A549 treated with DMSO at 1 μM for 4 hours (cell line): ENCODE data around the gene GRAMD4. TPM values are rescaled to one million over a fixed set of nuclear protein-coding genes. Genes with fewer than 3 reads are reported as not detected.

Experiments
- total RNA-seq: library from RNA; stranded (reverse); fragments of 200-300 nt; extraction: Qiagen RNA extraction; gene quantifications from 5 replicates; pipeline ENCODE4 v1.2.3, GENCODE V29; 2022; ENCODE audit warnings: low read depth

The GRAMD4 gene, protein sequence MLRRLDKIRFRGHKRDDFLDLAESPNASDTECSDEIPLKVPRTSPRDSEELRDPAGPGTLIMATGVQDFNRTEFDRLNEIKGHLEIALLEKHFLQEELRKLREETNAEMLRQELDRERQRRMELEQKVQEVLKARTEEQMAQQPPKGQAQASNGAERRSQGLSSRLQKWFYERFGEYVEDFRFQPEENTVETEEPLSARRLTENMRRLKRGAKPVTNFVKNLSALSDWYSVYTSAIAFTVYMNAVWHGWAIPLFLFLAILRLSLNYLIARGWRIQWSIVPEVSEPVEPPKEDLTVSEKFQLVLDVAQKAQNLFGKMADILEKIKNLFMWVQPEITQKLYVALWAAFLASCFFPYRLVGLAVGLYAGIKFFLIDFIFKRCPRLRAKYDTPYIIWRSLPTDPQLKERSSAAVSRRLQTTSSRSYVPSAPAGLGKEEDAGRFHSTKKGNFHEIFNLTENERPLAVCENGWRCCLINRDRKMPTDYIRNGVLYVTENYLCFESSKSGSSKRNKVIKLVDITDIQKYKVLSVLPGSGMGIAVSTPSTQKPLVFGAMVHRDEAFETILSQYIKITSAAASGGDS
- total RNA-seq: 7.0 to 12.7 TPM (median 12.5 TPM) in 5 replicates

GRCh38 chr22:46619830-46620501 is at the start of gene GRAMD4:
GRAMD4 (plus strand) TSS chr22:46620386; CDS start chr22:46626800, 6,414 bp downstream.

Other genes with a start within 250 kb of the GRAMD4 start
- gene CELSR1, start 82.8 kb upstream of the GRAMD4 start, total RNA-seq: 26.2 to 29.4 TPM (median 26.5 TPM) in 5 replicates
- gene CERK, start 117.9 kb downstream of the GRAMD4 start, total RNA-seq: 22.1 to 27.2 TPM (median 26.2 TPM) in 5 replicates
- 7.5 to 11.0 TPM (median 10.1 TPM) in 5 replicates for gene TBC1D22A, start 142.3 kb downstream of the GRAMD4 start, total RNA-seq